ENCODE data around the gene DMRTC2.

DMRTC2 gene

GRCh38 chr19:41882568-41883462, 38.0 kb downstream of the DMRTC2 start, which contains the start of gene ARHGEF1:
Gene ARHGEF1 (plus strand): TSS chr19:41883184. CDS start chr19:41888083, 4,899 bp downstream.
- TF ChIP-seq CTCF (IDR thresholded peaks at IDR 0.05) = no peak
- Histone ChIP-seq H3K4me3 (peak within 1 kb of the TSS; percentile 82), H3K27ac (peak within 1 kb of the TSS; percentile 63 to 83)
- DNase-seq (ENCODE audit: low spot score) = no peak

- no peak for TF ChIP-seq CTCF (IDR thresholded peaks at IDR 0.05)
- H3K27ac ChIP-seq = peak overlapping the region; percentile 63 to 83
These were observed 38.6 kb downstream of the DMRTC2 start for GRCh38 chr19:41883463-41883820.

GRCh38 chr19:41883821-41884733, 39.2 kb downstream of the DMRTC2 start:
- Histone ChIP-seq H3K4me3 (peak overlapping the region; percentile 82), H3K27ac (peak overlapping the region in 1 of 2 donors; percentile 83)
- no peak for TF ChIP-seq CTCF (IDR thresholded peaks at IDR 0.05)
- DNase-seq (ENCODE audit: low spot score) = peak; percentile 95

More at GRCh38 chr19:41883463-41883820, 38.6 kb downstream of the DMRTC2 start:
- H3K4me3 ChIP-seq = peak overlapping the region; percentile 82
- no peak for DNase-seq (ENCODE audit: low spot score)

- DNase-seq (ENCODE audit: low spot score) = no peak
- TF ChIP-seq CTCF (IDR thresholded peaks at IDR 0.05) = no peak
- H3K4me3 ChIP-seq = no peak overlapping the region
- no peak overlapping the region for H3K27ac ChIP-seq
These were observed 42.2 kb downstream of the DMRTC2 start for GRCh38 chr19:41886761-41887710.

GRCh38 chr19:41887711-41888382, 43.0 kb downstream of the DMRTC2 start:
- no peak overlapping the region for H3K4me3 ChIP-seq
- H3K27ac ChIP-seq = no peak overlapping the region

More at GRCh38 chr19:41887711-41888382, 43.0 kb downstream of the DMRTC2 start:
- DNase-seq (ENCODE audit: low spot score) = no peak
- no peak for TF ChIP-seq CTCF (IDR thresholded peaks at IDR 0.05)

All from coronary artery (tissue), 2 donors.